PC-9 (cell line): Measurements from ENCODE around the gene BACH1.

Experiments
- EZH2 ChIP-seq: fragments of 200-600 bp; sonication (generic); IDR thresholded peaks from 2 replicates; pipeline ENCODE4 v1.8.0; 2017; ENCODE audit warnings: antibody characterized with exemption, low read depth
- TF ChIP-seq, protein P1 (sequence below): fragments of 200-600 bp; sonication (generic); conservative IDR thresholded peaks from 2 replicates; pipeline ENCODE4 v1.6.1; 2017; ENCODE audit warnings: mixed run types, antibody characterized with exemption, mild to moderate bottlenecking, moderate library complexity

DNA sequence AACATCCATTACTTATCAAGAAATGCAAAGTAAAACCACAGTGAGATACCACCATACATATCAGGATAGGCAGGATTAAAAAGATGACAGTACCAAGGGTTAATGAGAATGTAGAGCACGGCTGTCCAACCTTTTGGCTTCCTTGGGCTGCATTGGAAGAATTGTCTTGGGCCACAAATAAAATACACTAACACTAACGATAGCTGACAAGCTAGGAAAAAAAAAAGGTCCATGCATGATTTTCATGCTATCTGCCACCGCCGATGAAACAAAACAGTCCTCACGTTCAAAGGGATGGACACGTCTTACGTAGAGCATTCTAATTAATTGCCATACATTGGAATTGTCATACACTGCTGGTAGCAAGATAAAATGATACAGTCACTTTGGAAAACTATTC lies 14.3 kb downstream of the BACH1 start:
- TF ChIP-seq, protein P1, sequence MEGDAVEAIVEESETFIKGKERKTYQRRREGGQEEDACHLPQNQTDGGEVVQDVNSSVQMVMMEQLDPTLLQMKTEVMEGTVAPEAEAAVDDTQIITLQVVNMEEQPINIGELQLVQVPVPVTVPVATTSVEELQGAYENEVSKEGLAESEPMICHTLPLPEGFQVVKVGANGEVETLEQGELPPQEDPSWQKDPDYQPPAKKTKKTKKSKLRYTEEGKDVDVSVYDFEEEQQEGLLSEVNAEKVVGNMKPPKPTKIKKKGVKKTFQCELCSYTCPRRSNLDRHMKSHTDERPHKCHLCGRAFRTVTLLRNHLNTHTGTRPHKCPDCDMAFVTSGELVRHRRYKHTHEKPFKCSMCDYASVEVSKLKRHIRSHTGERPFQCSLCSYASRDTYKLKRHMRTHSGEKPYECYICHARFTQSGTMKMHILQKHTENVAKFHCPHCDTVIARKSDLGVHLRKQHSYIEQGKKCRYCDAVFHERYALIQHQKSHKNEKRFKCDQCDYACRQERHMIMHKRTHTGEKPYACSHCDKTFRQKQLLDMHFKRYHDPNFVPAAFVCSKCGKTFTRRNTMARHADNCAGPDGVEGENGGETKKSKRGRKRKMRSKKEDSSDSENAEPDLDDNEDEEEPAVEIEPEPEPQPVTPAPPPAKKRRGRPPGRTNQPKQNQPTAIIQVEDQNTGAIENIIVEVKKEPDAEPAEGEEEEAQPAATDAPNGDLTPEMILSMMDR, result no peak
- no peak for TF ChIP-seq EZH2
